Fibroblast of lung (primary cell): ENCODE results near the gene GCK. TPM values are rescaled to one million over a fixed set of nuclear protein-coding genes. Genes with fewer than 3 reads are reported as not detected.
A peak's percentile ranks its signal among the peaks of the same experiment; 100 is the strongest.

ENCODE experiments used
- DNase-seq, 2 donors: peaks; one replicate each; pipeline versions ENCODE4 v3.0.0 to v3.0.0-alpha.2; 2010; ENCODE audit warnings: low read depth in 2 of 2
- H2AFZ ChIP-seq: 2 replicates; pipeline ENCODE4 v1.5.1; 2012; ENCODE audit warnings: low read length, control low read depth, inconsistent platforms
- H3K27ac ChIP-seq: 2 replicates; pipeline ENCODE4 v1.5.1; 2011; ENCODE audit warnings: low read length, control low read depth; ENCODE audit not compliant: insufficient read depth
- H3K27me3 ChIP-seq: 2 replicates; pipeline ENCODE4 v1.5.1; 2011; ENCODE audit warnings: mild to moderate bottlenecking, low read length; ENCODE audit not compliant: control insufficient read depth, insufficient read depth
- H3K36me3 ChIP-seq: 2 replicates; pipeline ENCODE4 v1.5.1; 2011; ENCODE audit warnings: low read length; ENCODE audit not compliant: control insufficient read depth, insufficient read depth
- H3K4me1 ChIP-seq: 2 replicates; pipeline ENCODE4 v1.5.1; 2011; ENCODE audit warnings: low read length; ENCODE audit not compliant: control insufficient read depth, insufficient read depth; ENCODE audit errors: extremely low read depth
- H3K4me2 ChIP-seq: 2 replicates; pipeline ENCODE4 v1.5.1; 2011; ENCODE audit warnings: low read length, control low read depth; ENCODE audit not compliant: insufficient read depth; ENCODE audit errors: extremely low read depth
- H3K4me3 ChIP-seq, 4 experiments: fragments of 200-600 bp in 1 of 4; sonication (generic) in 1 of 4; replicated peaks in 1 of 4; 2 replicates each; pipeline ENCODE4 v1.5.1; 2011 to 2016; ENCODE audit warnings: low read length in 4 of 4, low read depth in 3 of 4, mild to moderate bottlenecking in 3 of 4, control low read depth in 2 of 4, inconsistent platforms in 1 of 4, mixed read lengths in 1 of 4; ENCODE audit not compliant: insufficient read depth in 1 of 4; ENCODE audit errors: control extremely low read depth in 1 of 4
- H3K79me2 ChIP-seq: 2 replicates; pipeline ENCODE4 v1.5.1; 2012; ENCODE audit warnings: mild to moderate bottlenecking, low read length, inconsistent platforms; ENCODE audit not compliant: control insufficient read depth, insufficient read depth
- H3K9ac ChIP-seq: 2 replicates; pipeline ENCODE4 v1.5.1; 2011; ENCODE audit warnings: mild to moderate bottlenecking, low read length, control low read depth; ENCODE audit not compliant: insufficient read depth
- H3K9me3 ChIP-seq: 2 replicates; pipeline ENCODE4 v1.5.1; 2012; ENCODE audit warnings: low read depth, low read length; ENCODE audit not compliant: control insufficient read depth, insufficient read depth
- H4K20me1 ChIP-seq: 2 replicates; pipeline ENCODE4 v1.5.1; 2011; ENCODE audit warnings: low read length; ENCODE audit not compliant: control insufficient read depth, insufficient read depth; ENCODE audit errors: extremely low read depth
- EZH2 ChIP-seq: IDR thresholded peaks from 2 replicates; pipeline ENCODE4 v1.5.1; 2012; ENCODE audit warnings: low read length, control low read depth, mild to moderate bottlenecking; ENCODE audit errors: missing control alignments
- polyA plus RNA-seq, 2 donors: library from polyadenylated mRNA; depleted of rRNA in 1 of 2; stranded (reverse) in 1 of 2; unstranded in 1 of 2; fragments of >200 nt; gene quantifications; 2 replicates each; pipeline ENCODE4 v1.2.1, GENCODE V29; 2011 to 2012; ENCODE audit warnings: missing spikeins in 1 of 2
- total RNA-seq: library from RNA; depleted of rRNA; stranded (reverse); fragments of >200 nt; gene quantifications from 2 replicates; pipeline ENCODE4 v1.2.1, GENCODE V29; 2014
- TF ChIP-seq, protein P1 (sequence below), 2 donors: IDR thresholded peaks in 1 of 2; conservative IDR thresholded peaks in 1 of 2; 1 replicate in 1 of 2; 2 replicates in 1 of 2; pipeline ENCODE4 v1.5.1; 2011 to 2012; ENCODE audit warnings: low read length in 2 of 2, control low read depth in 1 of 2, inconsistent platforms in 1 of 2, low read depth in 1 of 2, mild to moderate bottlenecking in 1 of 2

Gene GCK
- total and polyA plus RNA-seq, 2 donors (not counting 1 experiment from before 2014, with no cell fraction given), result 0.14 to 1.7 TPM

DNA sequence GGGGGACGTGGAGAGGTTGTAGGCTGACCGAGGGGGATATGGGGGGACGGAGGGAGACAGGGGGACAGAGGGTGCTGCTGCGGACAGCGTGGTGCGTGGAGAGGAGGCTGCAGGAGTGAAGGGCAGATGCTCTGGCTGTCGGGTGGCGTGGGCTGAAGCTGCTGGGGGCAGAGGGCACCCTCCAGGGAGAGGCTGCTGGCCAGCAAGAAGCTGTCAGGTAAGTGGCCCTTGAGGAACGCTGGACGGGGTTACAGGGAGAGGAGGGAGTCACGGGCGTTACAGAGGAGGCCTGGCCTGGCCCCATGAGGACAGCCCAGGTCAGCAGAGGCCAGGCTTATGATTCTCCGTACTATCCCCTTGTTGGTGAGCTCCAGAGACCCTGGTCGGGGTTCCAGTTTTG lies 38.7 kb upstream of the GCK start:
- peaks cover 19% of the 10 kb centered on the region for H3K27me3 ChIP-seq
- no peak overlapping the region for H3K27ac ChIP-seq
- no peak for DNase-seq
- TF ChIP-seq, protein P1, sequence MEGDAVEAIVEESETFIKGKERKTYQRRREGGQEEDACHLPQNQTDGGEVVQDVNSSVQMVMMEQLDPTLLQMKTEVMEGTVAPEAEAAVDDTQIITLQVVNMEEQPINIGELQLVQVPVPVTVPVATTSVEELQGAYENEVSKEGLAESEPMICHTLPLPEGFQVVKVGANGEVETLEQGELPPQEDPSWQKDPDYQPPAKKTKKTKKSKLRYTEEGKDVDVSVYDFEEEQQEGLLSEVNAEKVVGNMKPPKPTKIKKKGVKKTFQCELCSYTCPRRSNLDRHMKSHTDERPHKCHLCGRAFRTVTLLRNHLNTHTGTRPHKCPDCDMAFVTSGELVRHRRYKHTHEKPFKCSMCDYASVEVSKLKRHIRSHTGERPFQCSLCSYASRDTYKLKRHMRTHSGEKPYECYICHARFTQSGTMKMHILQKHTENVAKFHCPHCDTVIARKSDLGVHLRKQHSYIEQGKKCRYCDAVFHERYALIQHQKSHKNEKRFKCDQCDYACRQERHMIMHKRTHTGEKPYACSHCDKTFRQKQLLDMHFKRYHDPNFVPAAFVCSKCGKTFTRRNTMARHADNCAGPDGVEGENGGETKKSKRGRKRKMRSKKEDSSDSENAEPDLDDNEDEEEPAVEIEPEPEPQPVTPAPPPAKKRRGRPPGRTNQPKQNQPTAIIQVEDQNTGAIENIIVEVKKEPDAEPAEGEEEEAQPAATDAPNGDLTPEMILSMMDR (conservative IDR thresholded peaks at IDR 0.05 in 1 of 2, IDR thresholded peaks at IDR 0.05 in 1 of 2; ENCODE audit: low read depth in 1 of 2, low read length in 2 of 2), result no peak
- TF ChIP-seq EZH2, result no peak
- no peaks in the 10 kb centered on the region for H3K79me2 ChIP-seq
- H4K20me1 ChIP-seq, result no peaks in the 10 kb centered on the region
- no peaks in the 10 kb centered on the region for H3K9me3 ChIP-seq
- no peaks in the 10 kb centered on the region for H3K4me1 ChIP-seq
- no peak overlapping the region for H3K4me2 ChIP-seq
- H2AFZ ChIP-seq, result no peak overlapping the region
- H3K9ac ChIP-seq, result no peak overlapping the region
- H3K36me3 ChIP-seq, result no peaks in the 10 kb centered on the region
- no peak overlapping the region for H3K4me3 ChIP-seq

DNA sequence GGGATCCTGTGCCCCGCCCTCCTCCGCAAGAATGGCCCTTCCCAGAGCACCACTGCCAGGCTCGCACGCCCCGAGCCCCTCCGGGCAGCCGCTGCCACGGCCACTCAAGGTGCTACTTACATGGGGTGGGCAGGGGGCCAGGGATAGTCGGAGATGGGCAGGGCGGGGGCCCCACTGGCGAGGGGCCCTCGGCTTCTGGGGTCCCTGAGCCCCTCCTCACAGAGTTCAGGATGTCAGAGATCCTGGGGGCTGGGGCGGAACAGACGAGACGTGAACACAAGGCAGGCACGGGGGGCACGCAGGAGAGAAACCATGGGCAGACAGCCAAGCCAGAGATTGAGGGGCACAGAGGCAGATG lies 37.1 kb upstream of the GCK start:
- Histone ChIP-seq H3K4me2 (no peak overlapping the region), H3K27me3 (peaks cover 19% of the 10 kb centered on the region), H3K9ac (no peak overlapping the region), H2AFZ (no peak overlapping the region), H3K79me2 (no peaks in the 10 kb centered on the region), H3K4me1 (no peaks in the 10 kb centered on the region), H3K36me3 (no peaks in the 10 kb centered on the region), H3K4me3 (no peak overlapping the region), H3K27ac (no peak overlapping the region), H3K9me3 (no peaks in the 10 kb centered on the region), H4K20me1 (no peaks in the 10 kb centered on the region)
- TF ChIP-seq EZH2, result no peak
- TF ChIP-seq, protein P1 (conservative IDR thresholded peaks at IDR 0.05 in 1 of 2, IDR thresholded peaks at IDR 0.05 in 1 of 2; ENCODE audit: low read depth in 1 of 2, low read length in 2 of 2), result no peak
- DNase-seq, result no peak

DNA sequence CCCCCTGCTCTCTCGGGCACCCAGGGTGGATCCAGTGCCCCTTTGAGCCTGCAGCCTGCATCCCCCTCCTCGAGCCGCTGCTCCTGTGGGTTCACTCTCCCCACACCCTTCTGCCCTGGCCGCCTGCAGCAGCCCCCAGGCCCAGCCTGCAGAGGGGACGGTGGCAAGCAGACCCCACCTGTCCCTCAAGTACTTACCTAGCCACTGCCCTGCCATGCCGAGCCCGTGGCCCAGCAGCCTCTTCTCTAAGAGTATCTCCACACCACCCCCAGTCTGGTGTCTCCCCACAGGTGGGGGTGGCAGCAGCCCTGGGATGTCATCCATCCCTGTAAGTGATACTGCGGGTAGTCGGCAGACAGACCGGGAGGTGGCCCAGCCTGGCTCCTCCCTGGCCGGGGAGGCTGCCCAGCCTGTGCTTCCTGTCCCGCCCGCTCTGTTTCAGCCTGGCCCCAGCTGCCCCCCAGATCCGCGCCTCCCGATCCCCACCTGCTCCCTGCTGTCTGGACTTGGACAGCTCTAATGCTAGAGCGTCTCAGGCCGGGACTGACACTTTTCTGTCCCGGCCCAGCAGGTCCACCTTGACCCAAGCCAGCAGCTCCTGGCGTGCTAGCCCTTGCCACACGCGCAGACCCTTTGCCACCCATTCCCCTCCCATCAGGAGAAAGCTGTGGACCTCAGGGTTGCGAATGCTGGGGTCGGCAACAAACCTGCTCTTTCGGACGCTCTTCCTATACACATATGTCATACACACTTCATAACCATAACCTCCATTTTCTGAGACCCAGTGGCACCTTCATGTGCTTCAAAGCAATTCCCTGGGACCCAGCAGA lies 36.5 kb upstream of the GCK start:
- no peak for DNase-seq
- Histone ChIP-seq H3K4me1 (no peaks in the 10 kb centered on the region), H3K27me3 (peaks cover 19% of the 10 kb centered on the region), H3K27ac (no peak overlapping the region), H3K9me3 (no peaks in the 10 kb centered on the region), H3K36me3 (no peaks in the 10 kb centered on the region), H2AFZ (no peak overlapping the region), H3K4me2 (no peak overlapping the region), H4K20me1 (no peaks in the 10 kb centered on the region), H3K79me2 (no peaks in the 10 kb centered on the region), H3K9ac (no peak overlapping the region), H3K4me3 (no peak overlapping the region)
- TF ChIP-seq, protein P1 (conservative IDR thresholded peaks at IDR 0.05 in 1 of 2, IDR thresholded peaks at IDR 0.05 in 1 of 2; ENCODE audit: low read depth in 1 of 2, low read length in 2 of 2), result no peak
- peak; percentile 78 for TF ChIP-seq EZH2
